GM12872 (cell line): ENCODE data around the gene API5.

Source experiments
- CTCF ChIP-seq: IDR thresholded peaks from 3 replicates; pipeline ENCODE4 v1.5.1; 2011; ENCODE audit warnings: low read depth, mild to moderate bottlenecking, low read length, moderate library complexity; ENCODE audit not compliant: insufficient read depth

Gene API5

GRCh38 chr11:43381802-43382201, 70.0 kb downstream of the API5 start:
- TF ChIP-seq CTCF = no peak

- no peak for TF ChIP-seq CTCF
These were observed 70.8 kb downstream of the API5 start for GRCh38 chr11:43382614-43383013.

- TF ChIP-seq CTCF = no peak
These were observed 72.6 kb downstream of the API5 start for GRCh38 chr11:43384393-43384792.

- TF ChIP-seq CTCF = no peak
These were observed 80.9 kb downstream of the API5 start for GRCh38 chr11:43392713-43393112.

- TF ChIP-seq CTCF = no peak
These were observed 82.1 kb downstream of the API5 start for GRCh38 chr11:43393765-43394355.
